ENCODE measurements around the gene DHX36.

DHX36 gene

GRCh38 chr3:154323891-154324738 is at the start of gene DHX36:
TSS of gene DHX36 (minus strand) at chr3:154324487. CDS start at chr3:154324416, 71 bp downstream.
- peak; percentile 79 to 81 for DNase-seq (ENCODE audit: low read depth in 2 of 2)

GRCh38 chr3:154367221-154367620 is 42.9 kb upstream of the DHX36 start:
- DNase-seq (ENCODE audit: low read depth in 2 of 2): no peak

GRCh38 chr3:154364849-154365248 is 40.6 kb upstream of the DHX36 start:
- no peak for DNase-seq (ENCODE audit: low read depth in 2 of 2)

- DNase-seq (ENCODE audit: low read depth in 2 of 2): no peak
Observed at GRCh38 chr3:154361099-154361498, 36.8 kb upstream of the DHX36 start.

GRCh38 chr3:154356009-154356408 is 31.7 kb upstream of the DHX36 start:
- DNase-seq (ENCODE audit: low read depth in 2 of 2): no peak

GRCh38 chr3:154349223-154349622 is 24.9 kb upstream of the DHX36 start:
- DNase-seq (ENCODE audit: low read depth in 2 of 2): no peak

GRCh38 chr3:154345422-154346122 is 21.3 kb upstream of the DHX36 start:
- no peak for DNase-seq (ENCODE audit: low read depth in 2 of 2)

GRCh38 chr3:154338570-154338969 is 14.3 kb upstream of the DHX36 start:
- DNase-seq (ENCODE audit: low read depth in 2 of 2): no peak

- DNase-seq (ENCODE audit: low read depth in 2 of 2): no peak
Observed at GRCh38 chr3:154338008-154338407, 13.7 kb upstream of the DHX36 start.

- DNase-seq (ENCODE audit: low read depth in 2 of 2): no peak
Observed at GRCh38 chr3:154334973-154335420, 10.7 kb upstream of the DHX36 start.

- no peak for DNase-seq (ENCODE audit: low read depth in 2 of 2)
Observed at GRCh38 chr3:154327871-154328270, 3.6 kb upstream of the DHX36 start.

GRCh38 chr3:154324919-154325318 is 632 bp upstream of the DHX36 start:
- DNase-seq (ENCODE audit: low read depth in 2 of 2): no peak

GRCh38 chr3:154316974-154317767 is 7.1 kb downstream of the DHX36 start:
- DNase-seq (ENCODE audit: low read depth in 2 of 2): no peak

- DNase-seq (ENCODE audit: low read depth in 2 of 2): no peak
Observed at GRCh38 chr3:154314152-154314551, 10.1 kb downstream of the DHX36 start.

- no peak for DNase-seq (ENCODE audit: low read depth in 2 of 2)
Observed at GRCh38 chr3:154310840-154311239, 13.4 kb downstream of the DHX36 start.

GRCh38 chr3:154307363-154307762 is 16.9 kb downstream of the DHX36 start:
- no peak for DNase-seq (ENCODE audit: low read depth in 2 of 2)

- DNase-seq (ENCODE audit: low read depth in 2 of 2): no peak
Observed at GRCh38 chr3:154304936-154305335, 19.4 kb downstream of the DHX36 start.

GRCh38 chr3:154304116-154304786 is 20.0 kb downstream of the DHX36 start:
- DNase-seq (ENCODE audit: low read depth in 2 of 2): no peak

- no peak for DNase-seq (ENCODE audit: low read depth in 2 of 2)
Observed at GRCh38 chr3:154301561-154301960, 22.7 kb downstream of the DHX36 start.

GRCh38 chr3:154294016-154294415 is 30.3 kb downstream of the DHX36 start:
- no peak for DNase-seq (ENCODE audit: low read depth in 2 of 2)

- no peak for DNase-seq (ENCODE audit: low read depth in 2 of 2)
Observed at GRCh38 chr3:154290187-154290586, 34.1 kb downstream of the DHX36 start.

GRCh38 chr3:154285221-154285620 is 39.1 kb downstream of the DHX36 start:
- no peak for DNase-seq (ENCODE audit: low read depth in 2 of 2)

All from stimulated activated CD4-positive, alpha-beta T cell treated with anti-CD3 and anti-CD28 coated beads, Interleukin-4, amount 100 ng/mL, for 48 hours (primary cell).